ENCODE results near the gene COPS9. TPM values are rescaled to one million over a fixed set of nuclear protein-coding genes. Genes with fewer than 3 reads are reported as not detected.

The COPS9 gene
- total RNA-seq, 2 donors from 2014 or later, result 151 to 161 TPM

- H3K4me1 Mint-ChIP-seq, result no peaks in the 10 kb centered on the region
- H3K9me3 Mint-ChIP-seq, result no peaks in the 10 kb centered on the region
- no peak overlapping the region for H3K27ac ChIP-seq (ENCODE audit: low read depth, low read length)
- TF ChIP-seq CTCF (conservative IDR thresholded peaks at IDR 0.05), result no peak
- no peaks in the 10 kb centered on the region for H3K36me3 Mint-ChIP-seq (ENCODE audit: low read depth)
- no peaks in the 10 kb centered on the region for H3K36me3 ChIP-seq (ENCODE audit: control insufficient read depth, insufficient read depth, low read length)
- H3K27ac Mint-ChIP-seq, result no peak overlapping the region
- WGBS, 2 experiments (ENCODE audit: insufficient coverage in 1 of 2, insufficient read length in 1 of 2), result 93 to 94% methylated on average over 17 to 21 of the region's 21 CpGs
- DNase-seq, result peak; percentile 26
- H3K27me3 ChIP-seq (ENCODE audit: control insufficient read depth, insufficient read depth, low read length, poor library complexity, severe bottlenecking), result no peaks in the 10 kb centered on the region
- H3K27me3 Mint-ChIP-seq (ENCODE audit: insufficient read depth), result peaks cover 5% of the 10 kb centered on the region
- H3K4me3 Mint-ChIP-seq, result no peak overlapping the region
- no peak overlapping the region for H3K4me3 ChIP-seq (ENCODE audit: low read length)
- no peaks in the 10 kb centered on the region for H3K9me3 ChIP-seq (ENCODE audit: control insufficient read depth, low read length)
- H3K4me1 ChIP-seq (ENCODE audit: control insufficient read depth, insufficient read depth, low read length), result no peaks in the 10 kb centered on the region
- no peak overlapping the region for H3K9ac ChIP-seq (ENCODE audit: extremely low read depth, low read length, poor library complexity, severe bottlenecking)
Observed at GRCh38 chr2:240166761-240167587, 30.9 kb upstream of the COPS9 start.

GRCh38 chr2:240166191-240166590, 30.1 kb upstream of the COPS9 start:
- Mint-ChIP-seq H3K27me3 (ENCODE audit: insufficient read depth) (peaks cover 5% of the 10 kb centered on the region), H3K4me3 (no peak overlapping the region), H3K4me1 (no peaks in the 10 kb centered on the region), H3K27ac (no peak overlapping the region), H3K36me3 (ENCODE audit: low read depth) (no peaks in the 10 kb centered on the region), H3K9me3 (no peaks in the 10 kb centered on the region)
- H3K4me1 ChIP-seq (ENCODE audit: control insufficient read depth, insufficient read depth, low read length), result no peaks in the 10 kb centered on the region
- WGBS, 2 experiments (ENCODE audit: insufficient coverage in 1 of 2, insufficient read length in 1 of 2), result 90% methylated on average over 5 of the region's 5 CpGs; no CpG with 5 or more reads in 1 of the 2 experiments
- H3K27me3 ChIP-seq (ENCODE audit: control insufficient read depth, insufficient read depth, low read length, poor library complexity, severe bottlenecking), result no peaks in the 10 kb centered on the region
- TF ChIP-seq CTCF (conservative IDR thresholded peaks at IDR 0.05), result no peak
- no peak overlapping the region for H3K4me3 ChIP-seq (ENCODE audit: low read length)
- no peak overlapping the region for H3K9ac ChIP-seq (ENCODE audit: extremely low read depth, low read length, poor library complexity, severe bottlenecking)
- DNase-seq, result no peak
- H3K27ac ChIP-seq (ENCODE audit: low read depth, low read length), result no peak overlapping the region
- H3K36me3 ChIP-seq (ENCODE audit: control insufficient read depth, insufficient read depth, low read length), result no peaks in the 10 kb centered on the region
- H3K9me3 ChIP-seq (ENCODE audit: control insufficient read depth, low read length), result no peaks in the 10 kb centered on the region

- no peaks in the 10 kb centered on the region for H3K9me3 ChIP-seq (ENCODE audit: control insufficient read depth, low read length)
- Mint-ChIP-seq H3K36me3 (ENCODE audit: low read depth) (no peaks in the 10 kb centered on the region), H3K9me3 (no peaks in the 10 kb centered on the region), H3K27me3 (ENCODE audit: insufficient read depth) (peaks cover 5% of the 10 kb centered on the region), H3K4me1 (no peaks in the 10 kb centered on the region), H3K4me3 (no peak overlapping the region), H3K27ac (no peak overlapping the region)
- H3K27ac ChIP-seq (ENCODE audit: low read depth, low read length), result no peak overlapping the region
- no peak overlapping the region for H3K4me3 ChIP-seq (ENCODE audit: low read length)
- H3K4me1 ChIP-seq (ENCODE audit: control insufficient read depth, insufficient read depth, low read length), result no peaks in the 10 kb centered on the region
- no peak for TF ChIP-seq CTCF (conservative IDR thresholded peaks at IDR 0.05)
- no peak overlapping the region for H3K9ac ChIP-seq (ENCODE audit: extremely low read depth, low read length, poor library complexity, severe bottlenecking)
- no peak for DNase-seq
- H3K27me3 ChIP-seq (ENCODE audit: control insufficient read depth, insufficient read depth, low read length, poor library complexity, severe bottlenecking), result no peaks in the 10 kb centered on the region
- no peaks in the 10 kb centered on the region for H3K36me3 ChIP-seq (ENCODE audit: control insufficient read depth, insufficient read depth, low read length)
- 82% methylated on average over 4 of the region's 4 CpGs; no CpG with 5 or more reads in 1 of the 2 experiments for WGBS, 2 experiments (ENCODE audit: insufficient coverage in 1 of 2, insufficient read length in 1 of 2)
Observed at GRCh38 chr2:240165661-240166060, 29.6 kb upstream of the COPS9 start.
